ENCODE data around the gene SUSD2.

SUSD2 gene

GRCh38 chr22:24233816-24234215 lies 52.5 kb downstream of the SUSD2 start:
- no peak for ATAC-seq
- TF ChIP-seq TOX (CRISPR knock-in tag; IDR thresholded peaks at IDR 0.05; ENCODE audit: borderline replicate concordance) = no peak
- no peak for TF ChIP-seq ZNF70 (CRISPR knock-in tag; IDR thresholded peaks at IDR 0.05)
- TF ChIP-seq ISL1 (CRISPR knock-in tag; IDR thresholded peaks at IDR 0.05) = no peak
- TF ChIP-seq PPARA (CRISPR knock-in tag; IDR thresholded peaks at IDR 0.05; ENCODE audit: borderline replicate concordance) = no peak
- TF ChIP-seq PATZ1 (CRISPR knock-in tag; IDR thresholded peaks at IDR 0.05; ENCODE audit: borderline replicate concordance) = no peak
- TF ChIP-seq OSR1 (CRISPR knock-in tag; IDR thresholded peaks at IDR 0.05) = no peak
- TF ChIP-seq BACH2 (CRISPR knock-in tag; IDR thresholded peaks at IDR 0.05; ENCODE audit: borderline replicate concordance) = no peak
- TF ChIP-seq ARNTL (CRISPR knock-in tag; IDR thresholded peaks at IDR 0.05; ENCODE audit: borderline replicate concordance, low read depth) = no peak
- no peak for TF ChIP-seq CREB5 (CRISPR knock-in tag; IDR thresholded peaks at IDR 0.05; ENCODE audit: low read depth)
- no peak for TF ChIP-seq SNAI2 (CRISPR knock-in tag; IDR thresholded peaks at IDR 0.05)
- TF ChIP-seq POU6F1 (CRISPR knock-in tag; IDR thresholded peaks at IDR 0.05; ENCODE audit: borderline replicate concordance, low read depth) = no peak
- no peak for TF ChIP-seq ZFP30 (CRISPR knock-in tag; IDR thresholded peaks at IDR 0.05)

GRCh38 chr22:24235315-24235714 lies 54.0 kb downstream of the SUSD2 start:
- no peak for TF ChIP-seq ARNTL (CRISPR knock-in tag; IDR thresholded peaks at IDR 0.05; ENCODE audit: borderline replicate concordance, low read depth)
- TF ChIP-seq CSDC2 (CRISPR knock-in tag; IDR thresholded peaks at IDR 0.05) = no peak
- no peak for TF ChIP-seq BACH2 (CRISPR knock-in tag; IDR thresholded peaks at IDR 0.05; ENCODE audit: borderline replicate concordance)
- no peak for TF ChIP-seq TSHZ2 (CRISPR knock-in tag; IDR thresholded peaks at IDR 0.05)
- TF ChIP-seq PPARA (CRISPR knock-in tag; IDR thresholded peaks at IDR 0.05; ENCODE audit: borderline replicate concordance) = no peak
- no peak for TF ChIP-seq TOX (CRISPR knock-in tag; IDR thresholded peaks at IDR 0.05; ENCODE audit: borderline replicate concordance)
- TF ChIP-seq ZC3H10 (CRISPR knock-in tag; IDR thresholded peaks at IDR 0.05) = no peak
- no peak for TF ChIP-seq CREB5 (CRISPR knock-in tag; IDR thresholded peaks at IDR 0.05; ENCODE audit: low read depth)
- TF ChIP-seq ZNF70 (CRISPR knock-in tag; IDR thresholded peaks at IDR 0.05) = no peak
- TF ChIP-seq ZFP3 (CRISPR knock-in tag; IDR thresholded peaks at IDR 0.05) = no peak
- TF ChIP-seq ESRRG (CRISPR knock-in tag; IDR thresholded peaks at IDR 0.05) = no peak
- no peak for TF ChIP-seq ZFP30 (CRISPR knock-in tag; IDR thresholded peaks at IDR 0.05)
- no peak for TF ChIP-seq RARB (CRISPR knock-in tag; IDR thresholded peaks at IDR 0.05)
- TF ChIP-seq TCF4 (CRISPR knock-in tag; IDR thresholded peaks at IDR 0.05; ENCODE audit: borderline replicate concordance) = no peak
- TF ChIP-seq POU6F1 (CRISPR knock-in tag; IDR thresholded peaks at IDR 0.05; ENCODE audit: borderline replicate concordance, low read depth) = no peak

More at GRCh38 chr22:24235315-24235714, 54.0 kb downstream of the SUSD2 start:
- ATAC-seq = no peak

Data from SK-N-SH treated with all-trans-retinoic acid at 6 μM for 48 hours (cell line).